Sigmoid colon (tissue), 4 donors: ENCODE results near the gene CDK6.

Experiments
- CTCF ChIP-seq, 4 experiments: fragments of 450-650 bp in 3 of 4; fragments of 200-600 bp in 1 of 4; IDR thresholded peaks; one replicate each; pipeline ENCODE4 v1.5.1; 2016 to 2019; ENCODE audit warnings: antibody characterized with exemption in 4 of 4, mild to moderate bottlenecking in 3 of 4, moderate library complexity in 2 of 4
- EP300 ChIP-seq, 4 donors: sonication (generic); formaldehyde crosslinking; IDR thresholded peaks; one replicate each; pipeline ENCODE4 v1.6.1; 2017; ENCODE audit warnings: antibody characterized with exemption in 4 of 4
- POLR2A ChIP-seq, 2 donors: fragments of 450-650 bp; IDR thresholded peaks; one replicate each; pipeline ENCODE4 v1.6.1; 2016; ENCODE audit warnings: antibody characterized with exemption in 2 of 2, mild to moderate bottlenecking in 2 of 2, moderate library complexity in 2 of 2
- POLR2AphosphoS5 ChIP-seq, 4 donors: sonication (generic); formaldehyde crosslinking; IDR thresholded peaks; one replicate each; pipeline ENCODE4 v1.6.1; 2017; ENCODE audit warnings: antibody characterized with exemption in 4 of 4

- TF ChIP-seq CTCF (IDR thresholded peaks at IDR 0.05) (no peak), POLR2A (IDR thresholded peaks at IDR 0.05) (no peak), POLR2AphosphoS5 (IDR thresholded peaks at IDR 0.05) (no peak), EP300 (IDR thresholded peaks at IDR 0.05) (no peak)
Measured at GRCh38 chr7:92769394-92769699, 67.0 kb downstream of the CDK6 start.
